ENCODE measurements around the gene FRYL. TPM values are rescaled to one million over a fixed set of nuclear protein-coding genes. Genes with fewer than 3 reads are reported as not detected.

FRYL gene
- total RNA-seq, 1 donor from 2014 or later: 190 TPM

DNA sequence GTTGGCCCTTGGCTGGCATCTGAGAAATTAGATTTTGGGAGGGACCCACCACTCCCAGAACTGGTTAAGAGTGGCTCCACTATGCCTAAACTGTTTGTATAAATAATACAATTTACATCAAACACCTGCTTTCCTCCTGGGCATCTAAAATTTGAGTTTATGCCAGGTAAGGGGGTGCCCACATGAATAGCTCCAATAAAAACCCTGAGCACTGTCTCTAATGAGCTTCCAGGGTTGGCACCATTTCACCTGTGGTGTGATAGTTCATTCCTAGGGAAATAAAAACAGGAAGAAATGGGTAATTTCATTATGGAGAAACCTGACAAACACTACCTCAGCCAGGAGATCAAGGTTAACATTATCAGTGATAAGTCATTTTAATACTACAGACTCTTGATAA is 119.7 kb downstream of the FRYL start:
- Mint-ChIP-seq H3K9me3 (ENCODE audit: unreplicated experiment) (peaks cover 6% of the 10 kb centered on the region), H3K27me3 (ENCODE audit: unreplicated experiment) (no peaks in the 10 kb centered on the region), H3K4me3 (ENCODE audit: unreplicated experiment) (no peak overlapping the region), H3K36me3 (ENCODE audit: unreplicated experiment) (no peaks in the 10 kb centered on the region), H3K4me1 (ENCODE audit: low read depth, unreplicated experiment) (no peaks in the 10 kb centered on the region), H3K27ac (ENCODE audit: unreplicated experiment) (no peak overlapping the region)
- TF ChIP-seq, protein P1, sequence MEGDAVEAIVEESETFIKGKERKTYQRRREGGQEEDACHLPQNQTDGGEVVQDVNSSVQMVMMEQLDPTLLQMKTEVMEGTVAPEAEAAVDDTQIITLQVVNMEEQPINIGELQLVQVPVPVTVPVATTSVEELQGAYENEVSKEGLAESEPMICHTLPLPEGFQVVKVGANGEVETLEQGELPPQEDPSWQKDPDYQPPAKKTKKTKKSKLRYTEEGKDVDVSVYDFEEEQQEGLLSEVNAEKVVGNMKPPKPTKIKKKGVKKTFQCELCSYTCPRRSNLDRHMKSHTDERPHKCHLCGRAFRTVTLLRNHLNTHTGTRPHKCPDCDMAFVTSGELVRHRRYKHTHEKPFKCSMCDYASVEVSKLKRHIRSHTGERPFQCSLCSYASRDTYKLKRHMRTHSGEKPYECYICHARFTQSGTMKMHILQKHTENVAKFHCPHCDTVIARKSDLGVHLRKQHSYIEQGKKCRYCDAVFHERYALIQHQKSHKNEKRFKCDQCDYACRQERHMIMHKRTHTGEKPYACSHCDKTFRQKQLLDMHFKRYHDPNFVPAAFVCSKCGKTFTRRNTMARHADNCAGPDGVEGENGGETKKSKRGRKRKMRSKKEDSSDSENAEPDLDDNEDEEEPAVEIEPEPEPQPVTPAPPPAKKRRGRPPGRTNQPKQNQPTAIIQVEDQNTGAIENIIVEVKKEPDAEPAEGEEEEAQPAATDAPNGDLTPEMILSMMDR (IDR thresholded peaks at IDR 0.05; ENCODE audit: partially characterized antibody, unreplicated experiment): no peak
- DNase-seq: no peak

DNA sequence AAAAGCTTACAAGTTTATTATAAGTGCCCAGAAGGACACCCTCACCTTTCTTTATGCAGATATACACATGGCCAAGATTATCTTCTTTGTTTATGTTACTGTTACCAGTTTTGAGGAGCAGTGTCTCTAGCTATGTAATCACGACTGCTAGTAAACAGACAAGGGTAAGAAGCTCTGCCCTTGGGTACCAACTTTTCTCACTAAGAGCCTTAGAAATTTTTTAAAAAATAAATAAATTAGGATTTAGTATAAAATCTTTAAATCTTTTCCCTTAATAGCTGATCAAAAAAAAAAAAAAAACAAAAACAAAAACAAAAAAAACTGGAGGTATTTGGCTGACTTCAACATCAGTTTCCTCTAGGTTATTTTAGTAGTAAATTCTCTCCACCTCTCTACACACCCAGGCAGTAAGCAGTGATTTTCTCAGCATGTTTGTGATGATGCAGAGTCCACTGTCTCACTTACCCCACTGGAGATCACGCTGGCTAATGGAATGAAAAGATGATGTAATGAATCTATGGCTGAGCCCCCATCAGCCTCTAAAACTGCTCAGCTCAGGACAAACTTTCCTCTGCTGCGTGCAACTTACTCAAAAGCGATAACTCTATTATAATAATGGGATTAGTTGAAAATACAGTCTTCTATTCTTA is 125.9 kb downstream of the FRYL start:
- Mint-ChIP-seq H3K4me3 (ENCODE audit: unreplicated experiment) (no peak overlapping the region), H3K4me1 (ENCODE audit: low read depth, unreplicated experiment) (peaks cover 21% of the 10 kb centered on the region), H3K36me3 (ENCODE audit: unreplicated experiment) (no peaks in the 10 kb centered on the region), H3K27ac (ENCODE audit: unreplicated experiment) (peak overlapping the region; percentile 82), H3K9me3 (ENCODE audit: unreplicated experiment) (peaks cover 4% of the 10 kb centered on the region), H3K27me3 (ENCODE audit: unreplicated experiment) (peaks cover 3% of the 10 kb centered on the region)
- TF ChIP-seq, protein P1 (IDR thresholded peaks at IDR 0.05; ENCODE audit: partially characterized antibody, unreplicated experiment): no peak
- no peak for DNase-seq

DNA sequence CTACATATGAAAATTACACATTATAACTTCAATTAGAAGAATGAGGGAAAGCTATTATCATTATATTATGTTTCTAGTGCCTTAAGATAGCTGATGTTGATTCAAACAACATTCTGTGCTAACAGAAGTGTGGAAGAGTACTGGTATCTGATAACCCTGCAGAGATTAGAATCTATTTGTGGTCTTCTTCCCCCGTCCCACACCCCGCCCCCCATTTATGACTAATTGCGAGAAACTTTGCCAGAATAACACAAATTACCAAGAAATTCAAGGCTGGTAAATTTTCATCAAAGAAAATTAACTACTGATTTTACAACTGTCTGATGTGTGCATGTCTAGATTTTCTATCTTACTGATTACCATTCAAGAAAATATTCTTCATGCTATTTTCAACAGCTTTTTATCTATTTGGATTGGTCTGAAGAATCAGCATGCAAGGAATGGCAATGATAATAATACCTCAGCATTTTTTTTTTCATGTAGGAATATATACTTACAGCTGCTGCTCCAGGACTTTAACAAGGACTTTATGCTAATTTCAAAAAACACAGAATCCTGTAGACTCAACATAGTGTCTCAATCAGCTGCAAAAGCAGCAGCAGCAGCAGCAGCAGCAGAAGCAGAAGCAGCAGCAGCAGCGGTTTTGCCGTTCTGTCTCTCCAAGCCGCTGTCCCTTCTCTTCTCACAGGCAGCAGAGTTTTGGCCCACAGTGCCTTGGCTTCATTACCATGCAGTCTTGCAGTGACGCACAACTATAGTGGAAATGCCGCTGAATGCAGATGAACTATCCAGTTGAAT is 126.7 kb downstream of the FRYL start:
- no peak overlapping the region for H3K27ac Mint-ChIP-seq (ENCODE audit: unreplicated experiment)
- H3K4me3 Mint-ChIP-seq (ENCODE audit: unreplicated experiment): no peak overlapping the region
- DNase-seq: peak; percentile 34

DNA sequence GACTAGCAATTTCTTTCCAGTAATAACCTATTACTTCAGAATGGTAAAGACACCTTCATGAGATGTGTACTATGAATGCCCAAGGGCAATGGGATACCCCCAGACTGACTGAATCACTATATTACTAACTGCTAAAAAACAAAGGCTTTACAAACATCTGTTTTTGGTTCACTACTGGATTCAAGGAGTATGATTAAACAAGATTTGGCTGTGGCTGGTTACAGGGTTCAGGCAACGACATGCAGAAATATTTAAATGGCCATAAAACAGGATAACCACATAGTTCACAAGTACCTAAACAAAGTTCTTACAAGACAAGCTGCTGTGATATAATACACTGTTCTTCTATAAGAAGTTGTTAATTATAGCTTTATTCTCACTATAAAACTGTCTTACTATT is 128.2 kb downstream of the FRYL start:
- Mint-ChIP-seq H3K9me3 (ENCODE audit: unreplicated experiment) (peaks cover 5% of the 10 kb centered on the region), H3K4me3 (ENCODE audit: unreplicated experiment) (no peak overlapping the region), H3K27me3 (ENCODE audit: unreplicated experiment) (peaks cover 3% of the 10 kb centered on the region), H3K36me3 (ENCODE audit: unreplicated experiment) (no peaks in the 10 kb centered on the region), H3K27ac (ENCODE audit: unreplicated experiment) (peak overlapping the region; percentile 18), H3K4me1 (ENCODE audit: low read depth, unreplicated experiment) (peaks cover 21% of the 10 kb centered on the region)
- no peak for DNase-seq
- TF ChIP-seq, protein P1 (IDR thresholded peaks at IDR 0.05; ENCODE audit: partially characterized antibody, unreplicated experiment): no peak

More for the DNA sequence above, 126.7 kb downstream of the FRYL start:
- peaks cover 3% of the 10 kb centered on the region for H3K27me3 Mint-ChIP-seq (ENCODE audit: unreplicated experiment)
- TF ChIP-seq, protein P1 (IDR thresholded peaks at IDR 0.05; ENCODE audit: partially characterized antibody, unreplicated experiment): no peak
- peaks cover 21% of the 10 kb centered on the region for H3K4me1 Mint-ChIP-seq (ENCODE audit: low read depth, unreplicated experiment)
- no peaks in the 10 kb centered on the region for H3K36me3 Mint-ChIP-seq (ENCODE audit: unreplicated experiment)
- H3K9me3 Mint-ChIP-seq (ENCODE audit: unreplicated experiment): peaks cover 3% of the 10 kb centered on the region

DNA sequence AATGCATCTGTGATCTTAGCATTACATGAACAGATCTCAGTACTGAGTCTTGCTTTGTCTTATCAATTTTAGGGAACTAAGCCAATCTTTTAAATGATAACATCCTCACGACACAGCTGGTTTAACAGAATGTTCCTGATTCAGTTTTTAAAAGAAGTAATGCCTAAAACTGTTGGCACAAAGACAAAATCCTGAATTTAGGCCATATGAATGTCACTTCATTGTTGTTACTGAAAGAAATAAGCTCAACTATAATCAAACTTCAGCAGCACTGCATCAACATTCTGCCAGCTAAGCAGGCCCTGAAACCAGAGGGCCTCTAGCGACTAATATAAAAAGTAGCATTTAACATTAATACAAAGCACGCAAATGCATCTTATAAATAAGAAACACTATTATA is 130.6 kb downstream of the FRYL start:
- H3K4me3 Mint-ChIP-seq (ENCODE audit: unreplicated experiment): no peak overlapping the region
- no peaks in the 10 kb centered on the region for H3K36me3 Mint-ChIP-seq (ENCODE audit: unreplicated experiment)
- no peak overlapping the region for H3K27ac Mint-ChIP-seq (ENCODE audit: unreplicated experiment)
- peaks cover 9% of the 10 kb centered on the region for H3K9me3 Mint-ChIP-seq (ENCODE audit: unreplicated experiment)
- DNase-seq: no peak
- TF ChIP-seq, protein P1 (IDR thresholded peaks at IDR 0.05; ENCODE audit: partially characterized antibody, unreplicated experiment): no peak
- H3K27me3 Mint-ChIP-seq (ENCODE audit: unreplicated experiment): peaks cover 3% of the 10 kb centered on the region
- H3K4me1 Mint-ChIP-seq (ENCODE audit: low read depth, unreplicated experiment): peaks cover 24% of the 10 kb centered on the region

Data from glutamatergic neuron (in vitro differentiated cells).